Esophagus squamous epithelium (tissue), 4 donors: Measurements from ENCODE around the gene SUSD3.

Experiments used
- CTCF ChIP-seq, 6 experiments: fragments of 450-650 bp in 4 of 6; fragments of 200-600 bp in 2 of 6; sonication (generic) in 2 of 6; IDR thresholded peaks; one replicate each; pipeline ENCODE4 v1.5.1; 2016 to 2019; ENCODE audit warnings: antibody characterized with exemption in 6 of 6, mild to moderate bottlenecking in 4 of 6, moderate library complexity in 4 of 6
- POLR2A ChIP-seq, 4 donors: fragments of 450-650 bp; IDR thresholded peaks; one replicate each; pipeline ENCODE4 v1.6.1; 2017; ENCODE audit warnings: antibody characterized with exemption in 4 of 4, mild to moderate bottlenecking in 4 of 4, moderate library complexity in 3 of 4

- TF ChIP-seq POLR2A (IDR thresholded peaks at IDR 0.05) = no peak
- TF ChIP-seq CTCF (IDR thresholded peaks at IDR 0.05) = no peak
Observed at GRCh38 chr9:93116072-93116961, 57.8 kb downstream of the SUSD3 start.
